ENCODE results near the gene RELN.
"Not testable (repeated sequence)": the region's sequence is repeated elsewhere in the genome, so short reads cannot be mapped to it uniquely, and the experiment has no call there.

The RELN gene

DNA sequence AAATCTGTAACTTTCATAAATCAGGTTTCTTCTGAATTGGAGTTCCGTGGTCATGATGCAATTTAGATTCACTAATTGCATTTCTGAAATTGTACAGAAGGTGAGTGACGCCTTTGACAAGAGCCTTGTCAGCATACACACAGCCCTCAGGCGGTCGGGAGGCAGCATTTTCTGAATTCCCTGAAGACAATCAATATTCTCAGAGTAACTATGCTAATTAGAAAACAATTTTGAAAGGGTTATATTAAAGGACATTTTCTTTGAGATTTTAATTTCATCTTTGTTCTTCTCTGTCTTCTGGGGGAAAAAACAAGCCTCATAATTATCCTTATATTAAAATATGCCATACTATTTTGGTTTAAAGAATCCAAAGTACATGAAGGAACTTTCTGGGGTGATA, 488.3 kb downstream of the RELN start:
- DNase-seq (ENCODE audit: low read depth) = no peak
- H3K4me3 ChIP-seq (ENCODE audit: low read depth, low read length) = no peak overlapping the region
- no peak for TF ChIP-seq MYC (IDR thresholded peaks at IDR 0.05; ENCODE audit: low read depth, low read length)
- no peak for TF ChIP-seq POLR2A (IDR thresholded peaks at IDR 0.05; ENCODE audit: extremely low read depth, insufficient read length)
- TF ChIP-seq, protein P1, sequence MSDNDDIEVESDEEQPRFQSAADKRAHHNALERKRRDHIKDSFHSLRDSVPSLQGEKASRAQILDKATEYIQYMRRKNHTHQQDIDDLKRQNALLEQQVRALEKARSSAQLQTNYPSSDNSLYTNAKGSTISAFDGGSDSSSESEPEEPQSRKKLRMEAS (IDR thresholded peaks at IDR 0.05; ENCODE audit: low read depth, low read length) = no peak
- TF ChIP-seq, protein P2, sequence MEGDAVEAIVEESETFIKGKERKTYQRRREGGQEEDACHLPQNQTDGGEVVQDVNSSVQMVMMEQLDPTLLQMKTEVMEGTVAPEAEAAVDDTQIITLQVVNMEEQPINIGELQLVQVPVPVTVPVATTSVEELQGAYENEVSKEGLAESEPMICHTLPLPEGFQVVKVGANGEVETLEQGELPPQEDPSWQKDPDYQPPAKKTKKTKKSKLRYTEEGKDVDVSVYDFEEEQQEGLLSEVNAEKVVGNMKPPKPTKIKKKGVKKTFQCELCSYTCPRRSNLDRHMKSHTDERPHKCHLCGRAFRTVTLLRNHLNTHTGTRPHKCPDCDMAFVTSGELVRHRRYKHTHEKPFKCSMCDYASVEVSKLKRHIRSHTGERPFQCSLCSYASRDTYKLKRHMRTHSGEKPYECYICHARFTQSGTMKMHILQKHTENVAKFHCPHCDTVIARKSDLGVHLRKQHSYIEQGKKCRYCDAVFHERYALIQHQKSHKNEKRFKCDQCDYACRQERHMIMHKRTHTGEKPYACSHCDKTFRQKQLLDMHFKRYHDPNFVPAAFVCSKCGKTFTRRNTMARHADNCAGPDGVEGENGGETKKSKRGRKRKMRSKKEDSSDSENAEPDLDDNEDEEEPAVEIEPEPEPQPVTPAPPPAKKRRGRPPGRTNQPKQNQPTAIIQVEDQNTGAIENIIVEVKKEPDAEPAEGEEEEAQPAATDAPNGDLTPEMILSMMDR (IDR thresholded peaks at IDR 0.05; ENCODE audit: low read depth, low read length) = no peak

DNA sequence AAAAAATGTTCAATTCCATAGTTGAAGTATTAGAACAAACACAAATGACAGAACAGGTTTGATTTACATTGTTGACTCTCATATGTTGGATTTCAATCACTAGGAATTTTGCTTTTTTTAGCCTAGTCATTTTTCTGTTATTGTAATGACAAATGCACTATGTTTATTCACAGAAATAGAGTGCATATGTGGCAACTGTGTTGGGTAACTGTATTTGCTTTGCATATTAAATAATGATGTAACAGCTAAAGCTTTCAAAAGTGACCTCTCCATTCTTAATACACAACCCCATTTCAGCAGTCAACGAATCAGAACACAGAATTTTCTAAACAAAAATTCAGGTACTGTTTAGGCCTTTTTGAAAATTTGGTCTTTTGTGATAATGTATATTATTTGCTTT, 489.5 kb downstream of the RELN start:
- TF ChIP-seq, protein P2 (IDR thresholded peaks at IDR 0.05; ENCODE audit: low read depth, low read length) = no peak
- TF ChIP-seq POLR2A (IDR thresholded peaks at IDR 0.05; ENCODE audit: extremely low read depth, insufficient read length) = no peak
- TF ChIP-seq, protein P1 (IDR thresholded peaks at IDR 0.05; ENCODE audit: low read depth, low read length) = no peak
- TF ChIP-seq MYC (IDR thresholded peaks at IDR 0.05; ENCODE audit: low read depth, low read length) = no peak
- DNase-seq (ENCODE audit: low read depth) = no peak
- H3K4me3 ChIP-seq (ENCODE audit: low read depth, low read length) = no peak overlapping the region

DNA sequence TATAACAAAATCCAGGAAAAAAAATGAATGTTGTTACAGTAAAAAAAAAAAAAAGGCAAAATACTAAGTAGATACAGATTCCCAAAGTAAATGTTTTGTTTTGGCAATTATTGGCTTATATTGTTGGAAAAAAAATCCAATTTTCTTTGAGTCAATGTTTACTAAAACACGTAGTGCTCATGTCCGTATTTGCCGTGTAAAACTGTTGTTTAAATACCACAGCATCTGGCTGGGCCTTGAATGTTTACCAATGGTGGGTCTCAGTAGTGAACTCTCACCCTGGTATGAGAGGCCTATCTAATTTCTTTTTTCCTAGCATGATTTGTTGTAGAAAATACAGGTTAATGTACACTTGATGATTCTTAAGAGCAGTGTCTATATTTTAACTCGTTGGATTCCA, 502.0 kb downstream of the RELN start:
- TF ChIP-seq POLR2A (IDR thresholded peaks at IDR 0.05; ENCODE audit: extremely low read depth, insufficient read length) (no peak), MYC (IDR thresholded peaks at IDR 0.05; ENCODE audit: low read depth, low read length) (no peak)
- TF ChIP-seq, protein P1 (IDR thresholded peaks at IDR 0.05; ENCODE audit: low read depth, low read length) = no peak
- TF ChIP-seq, protein P2 (IDR thresholded peaks at IDR 0.05; ENCODE audit: low read depth, low read length) = no peak
- DNase-seq (ENCODE audit: low read depth) = no peak
- no peak overlapping the region for H3K4me3 ChIP-seq (ENCODE audit: low read depth, low read length)

DNA sequence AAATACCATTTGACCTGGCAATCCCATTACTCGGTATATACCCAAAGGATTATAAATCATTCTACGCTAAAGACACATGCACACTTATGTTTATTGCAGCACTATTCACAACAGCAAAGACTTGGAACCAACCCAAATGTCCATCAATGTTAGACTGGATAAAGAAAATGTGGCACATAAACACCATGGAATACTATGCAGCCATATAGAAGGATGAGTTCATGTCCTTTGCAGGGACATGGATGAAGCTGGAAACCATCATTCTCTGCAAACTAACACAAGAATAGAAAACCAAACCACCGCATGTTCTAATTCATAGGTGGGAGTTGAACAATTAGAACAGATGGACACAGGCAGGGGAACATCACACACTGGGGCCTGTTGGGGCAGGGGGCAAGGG, 502.6 kb downstream of the RELN start:
- not testable (repeated sequence) for DNase-seq (ENCODE audit: low read depth); H3K4me3 ChIP-seq (ENCODE audit: low read depth, low read length)

DNA sequence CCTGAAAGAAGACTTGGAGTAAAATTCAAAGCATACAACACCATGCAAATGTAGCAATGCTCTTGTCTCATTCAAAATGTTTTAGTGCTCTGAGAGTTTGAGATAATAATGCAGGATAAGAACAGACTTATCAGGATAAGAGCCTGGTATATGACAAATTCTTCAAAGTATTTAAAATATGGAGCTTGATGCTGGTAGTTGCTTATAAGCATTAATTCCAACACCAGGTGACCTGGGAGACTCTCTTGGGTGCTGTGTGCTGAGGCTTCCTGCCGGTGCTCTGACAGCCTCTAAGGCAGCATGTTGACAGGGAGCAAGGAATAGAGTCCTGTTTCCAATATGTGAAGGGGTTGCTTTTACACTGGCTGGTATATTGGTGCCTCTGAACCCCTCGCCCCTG, 508.7 kb downstream of the RELN start:
- DNase-seq (ENCODE audit: low read depth) = no peak
- H3K4me3 ChIP-seq (ENCODE audit: low read depth, low read length) = no peak overlapping the region
- TF ChIP-seq MYC (IDR thresholded peaks at IDR 0.05; ENCODE audit: low read depth, low read length) (no peak), POLR2A (IDR thresholded peaks at IDR 0.05; ENCODE audit: extremely low read depth, insufficient read length) (no peak)
- TF ChIP-seq, protein P2 (IDR thresholded peaks at IDR 0.05; ENCODE audit: low read depth, low read length) = no peak
- TF ChIP-seq, protein P1 (IDR thresholded peaks at IDR 0.05; ENCODE audit: low read depth, low read length) = no peak

DNA sequence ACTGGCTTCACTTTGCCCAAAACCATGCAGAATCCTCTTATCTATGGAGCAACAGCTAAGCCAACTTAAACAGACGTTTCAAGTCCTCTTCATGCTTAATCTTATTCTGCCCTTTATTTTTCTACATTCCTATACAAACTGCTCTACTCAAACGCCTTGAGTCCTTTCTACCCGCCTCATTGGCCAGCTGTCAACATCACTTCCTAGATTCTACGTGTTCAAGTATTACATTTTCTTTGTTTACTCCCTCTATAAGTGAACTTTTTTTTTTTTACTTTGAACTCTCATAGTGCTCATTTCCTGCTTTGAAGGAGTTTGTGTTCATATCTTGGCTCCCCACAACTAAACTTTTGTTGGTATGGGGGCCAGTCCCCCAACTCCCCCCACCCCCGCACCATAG, 514.5 kb downstream of the RELN start:
- H3K4me3 ChIP-seq (ENCODE audit: low read depth, low read length) = no peak overlapping the region
- DNase-seq (ENCODE audit: low read depth) = no peak
- TF ChIP-seq MYC (IDR thresholded peaks at IDR 0.05; ENCODE audit: low read depth, low read length) = no peak
- TF ChIP-seq, protein P2 (IDR thresholded peaks at IDR 0.05; ENCODE audit: low read depth, low read length) = no peak
- TF ChIP-seq, protein P1 (IDR thresholded peaks at IDR 0.05; ENCODE audit: low read depth, low read length) = no peak
- no peak for TF ChIP-seq POLR2A (IDR thresholded peaks at IDR 0.05; ENCODE audit: extremely low read depth, insufficient read length)
